Right ventricle myocardium superior (tissue), 1 donor: ENCODE data around the gene SMIM31. TPM values are rescaled to one million over a fixed set of nuclear protein-coding genes. Genes with fewer than 3 reads are reported as not detected.
A peak's percentile ranks its signal among the peaks of the same experiment; 100 is the strongest.

ENCODE experiments used
- ATAC-seq: fragments of 200-7000 bp; cut with Tn5 transposase; one replicate; pipeline ENCODE4 v1.9.1; 2020; ENCODE audit warnings: mild to moderate bottlenecking; ENCODE audit not compliant: poor library complexity
- DNase-seq: peaks from one replicate; pipeline ENCODE4 v3.0.0-alpha.2; 2020
- intact Hi-C: fragments of 100-400 bp; cut with DNase I; formaldehyde crosslinking; loops from one replicate; pipeline ENCODE4 v1.11.2; 2022
- long read RNA-seq: library from polyadenylated mRNA; unstranded; transcript quantifications from one replicate; pipeline ENCODE4 v2.0.0, GENCODE V29; 2021
- total RNA-seq: library from RNA; stranded (reverse); fragmentation: NEBNext Ultra II Directional; extraction: Animal tissue kit (Norgen Biotek cat#: 25700); gene quantifications from one replicate; pipeline ENCODE4 v1.2.1, GENCODE V29; 2021
- donor health status: DM: no; HTN: yes; CAD: no; lungs with severe emphysema.

SMIM31 gene
- not detected for total RNA-seq
- long read RNA-seq: 0 reads

DNA sequence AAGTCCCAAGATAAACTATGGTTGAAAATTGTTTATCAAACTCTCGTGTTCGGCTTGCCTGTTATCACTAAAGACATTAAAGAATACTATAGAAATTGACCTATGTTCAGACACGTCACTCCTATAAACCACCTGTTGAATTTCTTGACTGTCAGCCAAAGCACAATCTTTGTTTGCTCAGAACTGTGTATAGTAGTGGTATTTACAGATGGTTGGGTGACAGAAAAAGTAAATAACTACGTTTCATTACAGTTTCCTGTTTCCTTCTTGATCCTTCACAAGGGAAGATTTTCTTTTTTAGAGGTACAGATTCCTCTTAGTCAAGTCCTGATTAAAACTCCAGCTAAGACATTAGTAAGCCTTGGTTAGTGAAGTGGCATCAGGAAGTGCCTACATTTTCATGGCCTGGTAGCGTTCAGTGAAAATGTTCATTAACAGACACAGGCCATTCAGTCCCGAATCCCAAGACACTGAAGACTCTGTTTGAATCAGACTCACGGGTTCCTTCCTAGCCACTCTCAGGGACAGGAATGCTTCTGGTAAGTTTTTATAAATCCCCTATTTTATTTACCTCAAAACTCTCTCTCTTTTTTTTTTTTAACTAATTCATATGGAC is at the start of gene SMIM31:
SMIM31 (plus strand) TSS at position 259 of the 616 bp plus-strand sequence. CDS start 16,313 bp downstream, outside the sequence.
- ATAC-seq (no peak), DNase-seq (no peak)
- intact Hi-C loops: no loop called here

DNA sequence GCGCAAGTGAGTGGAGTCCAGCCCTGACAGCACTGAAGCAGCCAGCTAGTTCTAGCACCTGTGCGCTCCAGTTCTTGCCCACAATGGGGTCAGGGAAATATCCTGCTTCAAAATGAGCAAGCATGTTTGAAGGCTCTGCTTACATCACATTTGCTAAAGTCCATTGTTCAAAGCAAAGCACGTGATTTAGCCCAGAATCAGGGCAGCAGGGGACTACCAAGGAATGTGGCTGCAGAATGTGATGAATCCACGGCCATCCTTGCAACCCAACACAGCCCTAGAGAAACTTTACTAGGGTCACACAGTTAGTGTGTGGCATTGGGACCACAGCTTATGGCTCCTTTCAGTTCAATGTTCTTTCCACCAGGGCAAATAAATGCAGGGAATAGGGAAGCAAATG is 47.3 kb upstream of the SMIM31 start:
- intact Hi-C loops: no loop called here

DNA sequence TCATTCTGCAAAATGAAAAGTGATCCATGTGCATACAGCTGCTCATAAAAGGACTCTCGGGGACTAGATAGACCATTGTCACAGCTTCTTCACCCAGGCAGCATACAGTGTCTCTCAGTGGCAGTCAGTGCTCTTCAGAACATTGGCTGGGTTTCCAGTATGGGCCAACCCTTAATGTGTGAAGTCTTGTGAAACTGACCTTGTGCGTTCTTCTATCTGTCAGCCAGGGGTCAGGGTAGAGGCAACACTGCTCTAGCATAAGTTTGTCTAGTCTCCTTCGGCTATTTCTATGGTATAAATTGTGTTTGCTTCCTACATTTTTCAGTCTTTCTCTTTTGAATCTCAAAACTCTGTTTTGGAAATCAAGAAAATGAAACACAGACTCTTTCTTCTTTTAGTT is 37.0 kb upstream of the SMIM31 start:
- intact Hi-C loops: no loop called here
- DNase-seq (no peak), ATAC-seq (peak; percentile 52)

More for the DNA sequence above, 47.3 kb upstream of the SMIM31 start:
- DNase-seq (no peak), ATAC-seq (no peak)

DNA sequence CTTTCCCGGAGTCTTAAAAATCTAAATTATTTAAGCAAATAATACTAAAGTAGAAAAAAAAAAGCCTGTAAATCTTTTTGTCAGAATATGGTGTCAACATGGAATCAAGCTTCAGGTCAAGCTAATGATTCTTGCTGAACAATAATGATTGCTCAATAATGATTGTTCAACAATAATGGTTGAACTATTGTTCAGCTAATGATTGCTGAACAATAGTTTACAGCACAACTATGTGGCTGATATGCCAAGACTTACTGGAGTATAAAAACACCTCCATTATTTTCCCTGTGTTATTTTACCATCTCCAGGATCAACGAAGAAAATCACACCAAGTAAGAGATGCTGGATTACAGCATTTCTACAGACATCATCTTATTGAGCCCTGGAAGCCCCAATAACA is 35.1 kb upstream of the SMIM31 start:
- ATAC-seq (no peak), DNase-seq (no peak)
- intact Hi-C loops: no loop called here

GRCh38 chr4:164725066-164725465 is 28.9 kb upstream of the SMIM31 start:
- no peak for ATAC-seq
- DNase-seq: no peak
- intact Hi-C loops: no loop called here

DNA sequence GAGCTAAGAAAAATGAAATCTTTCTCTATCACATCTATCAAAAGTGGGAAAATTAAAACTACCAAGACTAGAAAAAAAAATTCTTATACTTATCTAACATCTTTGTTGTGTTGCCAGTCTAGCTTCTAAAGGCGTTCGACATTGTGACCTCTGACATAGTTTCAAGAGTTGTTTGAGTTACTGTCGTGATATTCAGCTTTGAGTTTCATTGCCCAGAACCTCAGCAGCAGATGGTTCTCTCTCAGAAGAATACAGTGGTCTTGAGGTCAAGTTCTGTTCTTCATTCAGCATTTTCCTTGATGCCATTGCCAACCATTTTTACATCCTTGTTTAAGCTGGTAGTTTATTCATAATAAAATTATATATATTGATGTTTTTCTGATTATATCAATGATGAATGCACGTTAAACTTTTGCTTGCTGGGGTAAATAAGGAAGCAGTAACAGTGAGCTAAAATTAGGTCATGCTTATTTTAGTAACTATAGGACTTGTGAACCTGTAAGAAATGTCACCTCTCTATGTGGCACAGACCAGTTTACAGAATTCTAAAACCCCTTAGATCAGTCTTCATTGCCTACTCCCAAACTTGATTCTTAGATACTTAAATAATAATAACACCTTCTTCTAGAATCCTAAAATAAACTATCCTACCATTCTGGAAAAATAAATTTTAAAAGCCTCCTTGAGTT is 23.1 kb upstream of the SMIM31 start:
- intact Hi-C loops: loop anchor here (5.0 kb wide), 1 partner anchor 1179 kb away; no protein-coding TSS in a partner anchor
- peak; percentile 76 for ATAC-seq
- no peak for DNase-seq

DNA sequence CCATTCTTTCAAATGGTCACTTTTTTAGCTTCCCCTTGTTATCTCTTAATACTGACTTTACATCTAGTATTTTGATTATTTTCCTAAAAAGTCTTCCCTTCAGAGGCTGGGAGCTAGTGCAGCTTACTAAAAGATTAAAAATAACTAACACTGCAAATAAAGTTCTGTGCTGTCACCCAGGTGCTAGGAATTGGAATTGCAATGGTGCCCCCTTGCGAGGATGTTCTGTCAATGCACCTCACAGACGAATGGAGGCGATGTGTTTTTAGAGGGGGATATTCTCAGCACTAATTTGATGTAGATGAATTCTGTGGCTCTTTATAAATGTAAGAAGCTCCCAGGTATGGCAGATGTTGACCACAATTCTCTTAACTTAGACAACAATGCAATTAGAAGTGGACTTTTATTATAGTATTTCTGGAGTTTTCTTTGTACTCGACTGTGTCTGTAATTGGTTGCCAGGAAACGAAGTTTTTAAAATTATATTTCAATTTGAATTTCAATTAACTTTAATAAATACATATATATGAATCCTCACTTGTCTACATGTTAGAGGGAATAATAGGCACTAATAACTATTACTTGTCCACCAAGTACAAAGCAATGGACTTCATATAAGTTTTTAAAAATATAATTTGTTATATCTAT is 22.0 kb upstream of the SMIM31 start:
- intact Hi-C loops: loop anchor here (5.0 kb wide), 1 partner anchor 1180 kb away; no protein-coding TSS in a partner anchor
- peak; percentile 86 for ATAC-seq
- no peak for DNase-seq

- ATAC-seq: no peak
- DNase-seq: no peak
- intact Hi-C loops: loop anchor here (5.0 kb wide), 1 partner anchor 1182 kb away; no protein-coding TSS in a partner anchor
These were observed 19.4 kb upstream of the SMIM31 start for GRCh38 chr4:164734484-164734883.

GRCh38 chr4:164748375-164748774 is 5.6 kb upstream of the SMIM31 start:
- DNase-seq: no peak
- ATAC-seq: no peak
- intact Hi-C loops: no loop called here

DNA sequence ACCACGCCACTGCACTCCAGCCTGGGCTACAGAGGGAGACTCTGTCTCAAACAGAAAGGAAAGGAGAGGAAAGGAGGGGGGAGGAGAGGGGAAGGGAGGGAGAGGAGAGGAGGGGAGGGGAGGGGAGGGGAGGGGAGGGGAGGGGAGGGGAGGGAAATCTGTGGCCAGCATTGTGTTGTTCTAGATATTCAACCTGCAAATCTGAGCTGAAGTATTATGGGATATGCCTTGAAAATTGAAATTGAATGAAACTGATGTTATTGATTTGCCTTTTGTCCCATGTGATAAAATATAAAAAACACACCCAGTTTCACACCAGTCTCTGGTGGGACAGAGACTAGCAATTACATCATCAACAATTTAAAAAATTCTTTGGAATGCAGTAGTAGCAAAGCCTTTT is 1.5 kb downstream of the SMIM31 start:
- no peak for ATAC-seq
- intact Hi-C loops: no loop called here

GRCh38 chr4:164756686-164757085 is 2.8 kb downstream of the SMIM31 start:
- intact Hi-C loops: no loop called here
- ATAC-seq (no peak), DNase-seq (no peak)

More for the DNA sequence above, 1.5 kb downstream of the SMIM31 start:
- no peak for DNase-seq

DNA sequence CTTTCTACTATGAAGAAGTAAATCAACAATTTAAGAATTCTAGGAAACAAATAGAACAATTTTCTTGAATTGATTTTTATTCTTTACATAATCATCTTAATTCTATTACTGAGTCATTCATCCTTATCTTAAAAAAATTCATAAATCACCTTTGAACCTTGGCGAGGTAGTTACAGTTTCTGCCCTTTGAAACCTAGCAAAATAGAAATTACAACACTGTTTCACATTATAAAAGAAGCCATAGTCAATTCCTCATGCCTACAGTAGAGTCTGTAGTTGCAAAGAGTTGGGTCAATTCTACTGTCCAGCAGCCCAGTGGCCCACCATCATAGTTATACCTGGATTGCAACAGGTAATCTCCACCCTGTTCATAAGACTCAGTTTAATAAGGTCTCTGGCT is 7.3 kb downstream of the SMIM31 start:
- DNase-seq: no peak
- intact Hi-C loops: no loop called here
- no peak for ATAC-seq

- ATAC-seq (no peak), DNase-seq (no peak)
- intact Hi-C loops: no loop called here
These were observed 7.9 kb downstream of the SMIM31 start for GRCh38 chr4:164761746-164762275.

GRCh38 chr4:164765096-164765495 is 11.2 kb downstream of the SMIM31 start:
- no peak for ATAC-seq
- DNase-seq: no peak
- intact Hi-C loops: no loop called here

DNA sequence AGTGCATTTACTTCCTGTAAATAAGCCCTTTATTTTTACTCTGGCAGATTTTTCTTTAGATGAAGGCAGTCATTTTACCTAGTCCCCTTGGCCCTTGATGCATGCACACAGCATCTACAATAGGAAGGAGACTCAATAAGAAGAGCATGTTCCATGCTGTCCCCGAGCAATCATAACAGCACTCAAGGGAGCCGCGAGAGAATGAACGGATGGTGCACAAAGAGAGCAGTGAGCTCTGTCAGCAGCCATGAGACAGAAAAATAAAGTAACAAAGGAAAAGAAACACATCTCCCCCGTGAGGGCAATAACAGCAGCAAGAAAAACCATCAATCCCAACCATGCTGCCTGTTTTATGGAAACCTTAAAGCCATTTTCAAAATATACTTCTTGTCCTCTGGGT is 11.9 kb downstream of the SMIM31 start:
- intact Hi-C loops: no loop called here
- DNase-seq (no peak), ATAC-seq (no peak)

GRCh38 chr4:164768516-164768915 is 14.6 kb downstream of the SMIM31 start:
- intact Hi-C loops: no loop called here
- DNase-seq (no peak), ATAC-seq (no peak)

DNA sequence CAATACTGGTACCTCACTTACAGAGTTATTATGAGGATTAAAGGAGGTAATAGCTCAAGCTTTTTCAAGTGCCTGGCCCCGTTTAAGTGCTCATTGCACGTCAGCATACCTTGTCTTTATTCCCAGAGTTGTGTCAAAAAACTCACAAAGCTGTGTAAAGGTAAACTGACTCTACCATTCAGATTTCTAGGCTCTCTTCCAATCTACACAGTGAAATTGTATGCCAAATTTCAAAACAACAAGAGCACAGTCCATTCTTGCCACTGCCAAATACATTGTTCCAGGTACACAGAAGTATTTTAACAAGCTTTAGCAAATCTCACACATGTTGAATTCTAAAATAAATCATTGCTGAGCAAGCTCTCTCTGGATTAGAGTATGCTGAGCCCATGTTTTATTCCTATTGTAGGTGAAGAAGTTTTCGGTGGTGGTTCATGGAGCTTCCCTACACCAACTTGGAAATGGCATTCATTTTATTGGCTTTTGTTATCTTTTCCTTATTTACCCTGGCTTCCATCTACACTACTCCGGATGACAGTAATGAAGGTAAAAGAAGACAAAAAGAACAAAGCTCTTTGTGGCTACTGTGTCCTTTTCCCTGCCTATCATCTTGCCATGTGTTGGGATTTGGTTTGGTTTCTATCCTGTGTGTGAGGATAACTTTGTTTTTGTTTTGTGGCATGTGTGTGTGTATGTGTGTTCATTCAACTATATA is 16.2 kb downstream of the SMIM31 start:
- DNase-seq (no peak), ATAC-seq (no peak)
- intact Hi-C loops: no loop called here

GRCh38 chr4:164771088-164771487 is 17.2 kb downstream of the SMIM31 start:
- ATAC-seq: no peak
- no peak for DNase-seq
- intact Hi-C loops: no loop called here

- intact Hi-C loops: no loop called here
- ATAC-seq (no peak), DNase-seq (no peak)
These were observed 18.1 kb downstream of the SMIM31 start for GRCh38 chr4:164772076-164772475.
